ENCODE measurements around the gene PRKG1.

PRKG1 gene

DNA sequence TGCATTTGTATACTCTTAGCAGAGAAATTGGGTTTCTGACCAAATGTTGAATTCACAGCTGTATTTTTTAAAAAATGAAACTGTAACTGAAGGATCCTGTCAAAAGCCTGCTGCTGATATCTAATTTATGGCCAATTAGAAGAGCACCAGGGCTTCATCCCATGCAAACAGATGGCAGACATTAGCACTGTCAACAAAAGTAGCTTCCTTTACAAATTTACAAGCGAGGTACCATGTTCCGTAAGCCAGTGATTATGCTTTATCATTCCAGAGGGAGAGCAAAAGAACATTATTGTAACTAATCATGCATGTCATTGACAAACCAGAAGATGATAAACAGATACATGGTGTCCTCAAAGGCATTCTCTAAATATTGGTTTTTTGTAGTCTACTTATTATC lies 1062.6 kb downstream of the PRKG1 start:
- H3K36me3 ChIP-seq (ENCODE audit: insufficient read depth, low read length): no peaks in the 10 kb centered on the region
- no peaks in the 10 kb centered on the region for H3K27me3 ChIP-seq (ENCODE audit: insufficient read depth, low read length)
- H3K4me3 ChIP-seq (ENCODE audit: low read length): no peak overlapping the region
- WGBS: 93% methylated on average over 2 of the region's 2 CpGs
- no peak overlapping the region for H3K27ac ChIP-seq (ENCODE audit: low read depth, low read length)
- no peak overlapping the region for H3K9ac ChIP-seq (ENCODE audit: low read depth, low read length)
- H3K9me3 ChIP-seq (ENCODE audit: insufficient read depth, low read depth, low read length): no peaks in the 10 kb centered on the region
- H3K4me1 ChIP-seq (ENCODE audit: insufficient read depth, low read length): no peaks in the 10 kb centered on the region

- no peaks in the 10 kb centered on the region for H3K9me3 ChIP-seq (ENCODE audit: insufficient read depth, low read depth, low read length)
- WGBS: 94% methylated on average over 1 of the region's 1 CpG
- no peak overlapping the region for H3K27ac ChIP-seq (ENCODE audit: low read depth, low read length)
- H3K4me3 ChIP-seq (ENCODE audit: low read length): no peak overlapping the region
- no peaks in the 10 kb centered on the region for H3K27me3 ChIP-seq (ENCODE audit: insufficient read depth, low read length)
- H3K9ac ChIP-seq (ENCODE audit: low read depth, low read length): no peak overlapping the region
- no peaks in the 10 kb centered on the region for H3K36me3 ChIP-seq (ENCODE audit: insufficient read depth, low read length)
- H3K4me1 ChIP-seq (ENCODE audit: insufficient read depth, low read length): no peaks in the 10 kb centered on the region; the same call in 1 of the 2 replicates
Measured at GRCh38 chr10:52143338-52143737, 1069.1 kb downstream of the PRKG1 start.

- no peaks in the 10 kb centered on the region; the same call in 1 of the 2 replicates for H3K4me1 ChIP-seq (ENCODE audit: insufficient read depth, low read length)
- H3K9me3 ChIP-seq (ENCODE audit: insufficient read depth, low read depth, low read length): no peaks in the 10 kb centered on the region
- no peak overlapping the region for H3K4me3 ChIP-seq (ENCODE audit: low read length)
- H3K27ac ChIP-seq (ENCODE audit: low read depth, low read length): no peak overlapping the region
- H3K27me3 ChIP-seq (ENCODE audit: insufficient read depth, low read length): no peaks in the 10 kb centered on the region
- WGBS: 89% methylated on average over 1 of the region's 1 CpG
- no peaks in the 10 kb centered on the region for H3K36me3 ChIP-seq (ENCODE audit: insufficient read depth, low read length)
- H3K9ac ChIP-seq (ENCODE audit: low read depth, low read length): no peak overlapping the region
Measured at GRCh38 chr10:52145636-52146035, 1071.3 kb downstream of the PRKG1 start.

DNA sequence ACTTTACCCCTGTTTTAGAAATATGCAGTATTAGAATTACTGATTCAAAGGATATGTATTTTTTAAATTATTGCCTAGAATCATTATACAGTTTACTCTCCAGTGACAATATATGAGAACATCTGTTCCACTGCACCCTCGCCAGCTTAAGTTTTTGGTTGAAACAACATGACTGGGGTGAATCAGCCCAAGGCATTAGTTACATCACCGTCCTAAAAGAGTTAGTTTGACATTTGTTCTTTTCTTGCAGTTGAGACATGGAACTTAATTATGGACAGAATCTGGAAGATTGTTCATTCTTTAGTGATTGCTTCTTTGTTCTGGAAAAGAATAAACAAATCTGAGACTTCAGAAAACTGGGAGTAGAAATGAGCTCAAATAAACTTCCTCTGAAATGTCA lies 1072.5 kb downstream of the PRKG1 start:
- Histone ChIP-seq H3K27me3 (ENCODE audit: insufficient read depth, low read length) (no peaks in the 10 kb centered on the region), H3K9me3 (ENCODE audit: insufficient read depth, low read depth, low read length) (no peaks in the 10 kb centered on the region), H3K9ac (ENCODE audit: low read depth, low read length) (no peak overlapping the region), H3K36me3 (ENCODE audit: insufficient read depth, low read length) (no peaks in the 10 kb centered on the region), H3K4me1 (ENCODE audit: insufficient read depth, low read length) (no peaks in the 10 kb centered on the region; the same call in 1 of the 2 replicates), H3K4me3 (ENCODE audit: low read length) (no peak overlapping the region), H3K27ac (ENCODE audit: low read depth, low read length) (no peak overlapping the region)
- 92% methylated on average over 2 of the region's 2 CpGs for whole genome bisulfite sequencing

GRCh38 chr10:52170776-52171175 lies 1096.5 kb downstream of the PRKG1 start:
- Histone ChIP-seq H3K9me3 (ENCODE audit: insufficient read depth, low read depth, low read length) (no peaks in the 10 kb centered on the region), H3K27ac (ENCODE audit: low read depth, low read length) (peak overlapping the region; percentile 57; the same call in 1 of the 2 replicates), H3K4me1 (ENCODE audit: insufficient read depth, low read length) (peaks cover 30% of the 10 kb centered on the region), H3K27me3 (ENCODE audit: insufficient read depth, low read length) (no peaks in the 10 kb centered on the region), H3K9ac (ENCODE audit: low read depth, low read length) (no peak overlapping the region), H3K36me3 (ENCODE audit: insufficient read depth, low read length) (no peaks in the 10 kb centered on the region), H3K4me3 (ENCODE audit: low read length) (no peak overlapping the region)
- WGBS: 27% methylated on average over 4 of the region's 4 CpGs

- no peak overlapping the region for H3K27ac ChIP-seq (ENCODE audit: low read depth, low read length)
- no peak overlapping the region for H3K4me3 ChIP-seq (ENCODE audit: low read length)
- no peaks in the 10 kb centered on the region for H3K9me3 ChIP-seq (ENCODE audit: insufficient read depth, low read depth, low read length)
- WGBS: 87% methylated on average over 1 of the region's 1 CpG
- H3K4me1 ChIP-seq (ENCODE audit: insufficient read depth, low read length): peaks cover 30% of the 10 kb centered on the region
- H3K27me3 ChIP-seq (ENCODE audit: insufficient read depth, low read length): no peaks in the 10 kb centered on the region
- H3K36me3 ChIP-seq (ENCODE audit: insufficient read depth, low read length): no peaks in the 10 kb centered on the region
- H3K9ac ChIP-seq (ENCODE audit: low read depth, low read length): no peak overlapping the region
Measured at GRCh38 chr10:52172581-52172980, 1098.3 kb downstream of the PRKG1 start.

DNA sequence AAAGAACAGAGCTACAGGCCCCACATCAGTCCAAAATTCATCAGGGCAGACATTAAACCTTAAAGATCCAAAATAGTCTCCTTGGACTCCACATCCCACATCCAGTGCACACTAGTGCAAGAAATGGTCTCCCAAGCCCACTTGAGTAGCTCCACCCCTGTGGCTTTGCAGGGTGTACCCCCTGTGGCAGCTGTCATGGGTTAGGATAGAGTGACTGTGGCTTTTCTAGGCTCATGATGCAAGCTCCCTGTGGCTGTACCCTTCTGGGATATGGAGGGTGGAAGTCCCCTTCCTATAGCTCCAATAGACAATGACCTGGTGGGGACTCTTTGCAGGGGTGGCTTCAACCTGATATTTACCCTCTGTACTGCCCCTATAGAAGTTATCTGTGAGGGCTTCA lies 1111.0 kb downstream of the PRKG1 start:
- Histone ChIP-seq H3K27me3 (ENCODE audit: insufficient read depth, low read length) (no peaks in the 10 kb centered on the region), H3K9me3 (ENCODE audit: insufficient read depth, low read depth, low read length) (0 out of 2 replicates have a peak, but pooled peaks cover 2% of the 10 kb centered on the region), H3K4me1 (ENCODE audit: insufficient read depth, low read length) (peaks cover 14% of the 10 kb centered on the region), H3K27ac (ENCODE audit: low read depth, low read length) (no peak overlapping the region), H3K4me3 (ENCODE audit: low read length) (no peak overlapping the region), H3K9ac (ENCODE audit: low read depth, low read length) (no peak overlapping the region), H3K36me3 (ENCODE audit: insufficient read depth, low read length) (no peaks in the 10 kb centered on the region)

GRCh38 chr10:52187521-52188258 lies 1113.4 kb downstream of the PRKG1 start:
- WGBS: 74% methylated on average over 3 of the region's 3 CpGs
- Histone ChIP-seq H3K36me3 (ENCODE audit: insufficient read depth, low read length) (no peaks in the 10 kb centered on the region), H3K27ac (ENCODE audit: low read depth, low read length) (peak overlapping the region; percentile 42; the same call in 1 of the 2 replicates), H3K4me1 (ENCODE audit: insufficient read depth, low read length) (peaks cover 14% of the 10 kb centered on the region), H3K27me3 (ENCODE audit: insufficient read depth, low read length) (no peaks in the 10 kb centered on the region), H3K4me3 (ENCODE audit: low read length) (no peak overlapping the region), H3K9ac (ENCODE audit: low read depth, low read length) (no peak overlapping the region), H3K9me3 (ENCODE audit: insufficient read depth, low read depth, low read length) (0 out of 2 replicates have a peak, but pooled peaks cover 2% of the 10 kb centered on the region)

GRCh38 chr10:52191049-52191448 lies 1116.8 kb downstream of the PRKG1 start:
- Histone ChIP-seq H3K9ac (ENCODE audit: low read depth, low read length) (no peak overlapping the region), H3K9me3 (ENCODE audit: insufficient read depth, low read depth, low read length) (no peaks in the 10 kb centered on the region), H3K36me3 (ENCODE audit: insufficient read depth, low read length) (no peaks in the 10 kb centered on the region), H3K4me1 (ENCODE audit: insufficient read depth, low read length) (peaks cover 14% of the 10 kb centered on the region), H3K27ac (ENCODE audit: low read depth, low read length) (no peak overlapping the region), H3K4me3 (ENCODE audit: low read length) (no peak overlapping the region), H3K27me3 (ENCODE audit: insufficient read depth, low read length) (no peaks in the 10 kb centered on the region)
- 89% methylated on average over 5 of the region's 5 CpGs for WGBS

DNA sequence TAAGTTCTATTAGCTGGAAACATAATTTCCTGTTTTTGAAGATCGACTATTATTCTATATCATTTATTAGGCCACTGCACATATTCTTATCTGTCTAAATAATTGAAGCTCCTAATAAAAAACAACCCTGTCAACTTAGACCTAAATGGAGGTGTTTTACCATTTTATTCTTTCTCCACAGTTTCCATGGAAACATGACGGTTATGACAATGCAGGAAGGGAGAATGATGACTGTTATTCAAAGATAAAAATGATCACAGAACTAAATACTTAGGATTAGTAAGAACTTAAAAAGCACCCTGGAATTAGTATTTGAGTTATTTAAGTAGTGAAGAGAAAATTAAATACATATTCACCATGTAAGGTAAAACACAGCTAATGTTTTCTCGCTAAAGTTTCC lies 1119.9 kb downstream of the PRKG1 start:
- H3K9me3 ChIP-seq (ENCODE audit: insufficient read depth, low read depth, low read length): no peaks in the 10 kb centered on the region
- H3K4me3 ChIP-seq (ENCODE audit: low read length): no peak overlapping the region
- H3K27me3 ChIP-seq (ENCODE audit: insufficient read depth, low read length): no peaks in the 10 kb centered on the region
- H3K27ac ChIP-seq (ENCODE audit: low read depth, low read length): no peak overlapping the region
- no peaks in the 10 kb centered on the region for H3K36me3 ChIP-seq (ENCODE audit: insufficient read depth, low read length)
- no peaks in the 10 kb centered on the region for H3K4me1 ChIP-seq (ENCODE audit: insufficient read depth, low read length)
- no peak overlapping the region for H3K9ac ChIP-seq (ENCODE audit: low read depth, low read length)
- WGBS: 100% methylated on average over 2 of the region's 3 CpGs

DNA sequence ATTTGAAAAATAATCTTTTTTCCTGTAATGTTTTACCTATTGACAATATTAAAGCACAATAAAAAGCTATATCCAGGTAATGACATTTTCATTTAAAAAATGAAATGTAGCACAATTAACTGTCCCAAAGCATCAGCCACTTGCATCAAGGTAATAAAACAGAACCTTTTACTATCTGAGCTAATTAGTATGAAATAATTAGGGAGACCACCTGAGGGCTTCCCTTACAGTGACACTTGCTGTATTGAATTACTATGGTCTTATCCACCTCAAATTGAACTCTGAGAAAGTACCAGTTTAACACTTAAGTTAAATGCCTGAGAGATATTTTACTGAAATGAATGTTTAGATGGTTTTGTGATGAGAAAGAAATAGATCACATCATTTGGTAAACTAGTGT lies 1120.4 kb downstream of the PRKG1 start:
- H3K36me3 ChIP-seq (ENCODE audit: insufficient read depth, low read length): no peaks in the 10 kb centered on the region
- no peaks in the 10 kb centered on the region for H3K9me3 ChIP-seq (ENCODE audit: insufficient read depth, low read depth, low read length)
- H3K9ac ChIP-seq (ENCODE audit: low read depth, low read length): no peak overlapping the region
- H3K27me3 ChIP-seq (ENCODE audit: insufficient read depth, low read length): no peaks in the 10 kb centered on the region
- no peaks in the 10 kb centered on the region for H3K4me1 ChIP-seq (ENCODE audit: insufficient read depth, low read length)
- H3K27ac ChIP-seq (ENCODE audit: low read depth, low read length): no peak overlapping the region
- H3K4me3 ChIP-seq (ENCODE audit: low read length): no peak overlapping the region

- Histone ChIP-seq H3K27me3 (ENCODE audit: insufficient read depth, low read length) (no peaks in the 10 kb centered on the region), H3K9me3 (ENCODE audit: insufficient read depth, low read depth, low read length) (no peaks in the 10 kb centered on the region), H3K4me1 (ENCODE audit: insufficient read depth, low read length) (no peaks in the 10 kb centered on the region), H3K27ac (ENCODE audit: low read depth, low read length) (no peak overlapping the region), H3K4me3 (ENCODE audit: low read length) (no peak overlapping the region), H3K9ac (ENCODE audit: low read depth, low read length) (no peak overlapping the region), H3K36me3 (ENCODE audit: insufficient read depth, low read length) (no peaks in the 10 kb centered on the region)
- WGBS: 93% methylated on average over 3 of the region's 3 CpGs
Measured at GRCh38 chr10:52197098-52197497, 1122.8 kb downstream of the PRKG1 start.

Data from HUES64 (cell line).